NK-92 (cell line): ENCODE measurements around the gene SGK1.
"Not testable (repeated sequence)": the region's sequence is repeated elsewhere in the genome, so short reads cannot be mapped to it uniquely, and the experiment has no call there.

Source experiments
- DNase-seq: peaks from one replicate; lab custom pipeline; 2025; ENCODE audit not compliant: unreplicated experiment; lab: John Stamatoyannopoulos, UW

Gene SGK1

GRCh38 chr6:134230087-134230700 is 87.7 kb downstream of the SGK1 start:
- no peak for DNase-seq

- no peak for DNase-seq
These were observed 88.4 kb downstream of the SGK1 start for GRCh38 chr6:134229520-134229919.

- no peak for DNase-seq
These were observed 94.0 kb downstream of the SGK1 start for GRCh38 chr6:134223796-134224420.

- DNase-seq: no peak
These were observed 96.7 kb downstream of the SGK1 start for GRCh38 chr6:134221250-134221649.

- DNase-seq: no peak
These were observed 100.1 kb downstream of the SGK1 start for GRCh38 chr6:134217798-134218140.

- no peak for DNase-seq
These were observed 100.7 kb downstream of the SGK1 start for GRCh38 chr6:134217105-134217797.

GRCh38 chr6:134216301-134217010 is 101.5 kb downstream of the SGK1 start:
- DNase-seq: no peak

GRCh38 chr6:134213410-134213809 is 104.5 kb downstream of the SGK1 start:
- DNase-seq: not testable (repeated sequence)

GRCh38 chr6:134211297-134211696 is 106.6 kb downstream of the SGK1 start:
- DNase-seq: no peak

GRCh38 chr6:134207421-134207820 is 110.5 kb downstream of the SGK1 start:
- DNase-seq: no peak

GRCh38 chr6:134205366-134205765 is 112.5 kb downstream of the SGK1 start:
- no peak for DNase-seq

GRCh38 chr6:134204759-134205158 is 113.2 kb downstream of the SGK1 start:
- not testable (repeated sequence) for DNase-seq

- no peak for DNase-seq
These were observed 113.9 kb downstream of the SGK1 start for GRCh38 chr6:134204031-134204430.

- no peak for DNase-seq
These were observed 116.2 kb downstream of the SGK1 start for GRCh38 chr6:134201716-134202115.

GRCh38 chr6:134199848-134200606 is 117.9 kb downstream of the SGK1 start:
- DNase-seq: no peak

GRCh38 chr6:134198093-134198492 is 119.8 kb downstream of the SGK1 start:
- DNase-seq: no peak

- not testable (repeated sequence) for DNase-seq
These were observed 120.2 kb downstream of the SGK1 start for GRCh38 chr6:134197685-134198084.

- DNase-seq: no peak
These were observed 121.2 kb downstream of the SGK1 start for GRCh38 chr6:134196568-134197193.

- DNase-seq: no peak
These were observed 121.9 kb downstream of the SGK1 start for GRCh38 chr6:134195985-134196384.

GRCh38 chr6:134195164-134195906 is 122.6 kb downstream of the SGK1 start:
- no peak for DNase-seq
